ENCODE measurements around the gene RAD54L2.

Gene RAD54L2

GRCh38 chr3:51585871-51586270, 47.4 kb downstream of the RAD54L2 start:
- Histone ChIP-seq H3K36me3 (ENCODE audit: control insufficient read depth, low read length) (peaks cover 7% of the 10 kb centered on the region; the same call in 1 of the 2 replicates), H3K9me2 (replicated peaks; ENCODE audit: control insufficient read depth, low read length) (no peaks in the 10 kb centered on the region), H3K9me3 (ENCODE audit: control insufficient read depth, insufficient read depth, low read length) (no peaks in the 10 kb centered on the region), H3K4me3 (ENCODE audit: low read length) (no peak overlapping the region), H3F3A (ENCODE audit: control insufficient read depth, insufficient read depth) (no peaks in the 10 kb centered on the region), H3K27me3 (ENCODE audit: control insufficient read depth, low read length) (no peaks in the 10 kb centered on the region), H3K27ac (ENCODE audit: low read depth, low read length) (no peak overlapping the region), H3K4me1 (ENCODE audit: control insufficient read depth, low read length) (no peaks in the 10 kb centered on the region), H4K20me1 (ENCODE audit: control insufficient read depth, insufficient read depth, low read depth, low read length) (0 out of 2 replicates have a peak, but pooled peaks cover 3% of the 10 kb centered on the region), H3K79me2 (ENCODE audit: control insufficient read depth, low read length) (peaks cover 5% of the 10 kb centered on the region), H3K4me2 (ENCODE audit: low read length) (no peak overlapping the region)
- TF ChIP-seq CTCF (IDR thresholded peaks at IDR 0.05; ENCODE audit: low read depth, low read length, poor library complexity, severe bottlenecking) (no peak), EZH2phosphoT487 (IDR thresholded peaks at IDR 0.05; ENCODE audit: borderline replicate concordance, low read length) (no peak)

Measured in DOHH2 (cell line).